B cell (primary cell): ENCODE measurements around the gene OLIG2. TPM values are rescaled to one million over a fixed set of nuclear protein-coding genes. Genes with fewer than 3 reads are reported as not detected.

Experiments
- ATAC-seq: fragments of 200-7000 bp; cut with Tn5 transposase; one replicate; pipeline ENCODE4 v1.10.0; 2021; ENCODE audit warnings: low read depth, mild to moderate bottlenecking, moderate number of reproducible peaks, moderate library complexity
- CTCF ChIA-PET: fragments of 350-600 bp; sonication (Branson Sonifier 250); formaldehyde crosslinking; loops from one replicate; lab custom pipeline; 2021; ENCODE audit warnings: antibody characterized with exemption, inconsistent platforms; lab: Charles Lee
- POLR2A ChIA-PET: fragments of 350-600 bp; sonication (Branson Sonifier 250); formaldehyde crosslinking; loops from one replicate; lab custom pipeline; 2021; ENCODE audit warnings: antibody characterized with exemption; lab: Charles Lee
- DNase-seq: peaks from one replicate; pipeline ENCODE4 v3.0.0; 2013
- H2AFZ ChIP-seq: 2 replicates; pipeline ENCODE4 v1.6.1; 2012; ENCODE audit warnings: mild to moderate bottlenecking, low read depth, low read length; ENCODE audit not compliant: insufficient read depth, poor library complexity, severe bottlenecking
- H3K27ac ChIP-seq, 2 donors: 1 replicate in 1 of 2; 2 replicates in 1 of 2; pipeline ENCODE4 v1.5.1; 2012 to 2013; ENCODE audit warnings: low read length in 2 of 2, mild to moderate bottlenecking in 2 of 2, moderate library complexity in 1 of 2
- H3K27me3 ChIP-seq, 4 experiments: fragments of 200-600 bp in 1 of 4; sonication (generic) in 1 of 4; replicated peaks in 1 of 4; 1 replicate in 2 of 4; 2 replicates in 2 of 4; pipeline versions ENCODE4 v1.6.1 to v1.7.0; 2013 to 2016; ENCODE audit warnings: low read length in 3 of 4, mild to moderate bottlenecking in 2 of 4, mixed read lengths in 1 of 4, moderate library complexity in 1 of 4; ENCODE audit not compliant: insufficient read depth in 4 of 4, control insufficient read depth in 3 of 4; ENCODE audit errors: control extremely low read depth in 1 of 4
- H3K36me3 ChIP-seq, 2 experiments: replicated peaks in 1 of 2; 1 replicate in 1 of 2; 2 replicates in 1 of 2; pipeline versions ENCODE4 v1.6.1 to v1.7.1; 2013; ENCODE audit warnings: low read length in 1 of 2; ENCODE audit not compliant: insufficient read depth in 2 of 2, control insufficient read depth in 1 of 2; ENCODE audit errors: control extremely low read depth in 1 of 2, extremely low read depth in 1 of 2
- H3K4me1 ChIP-seq, 2 donors: fragments of 200-600 bp in 1 of 2; sonication (generic) in 1 of 2; 1 replicate in 1 of 2; 2 replicates in 1 of 2; pipeline versions ENCODE4 v1.5.1 to v1.6.1; 2013 to 2017; ENCODE audit warnings: low read length in 2 of 2; ENCODE audit not compliant: control insufficient read depth in 2 of 2, insufficient read depth in 2 of 2
- H3K4me2 ChIP-seq: replicated peaks from 2 replicates; pipeline ENCODE3; 2012; ENCODE audit warnings: mild to moderate bottlenecking, low read depth, low read length; ENCODE audit not compliant: poor library complexity, severe bottlenecking
- H3K4me3 ChIP-seq, 5 experiments: fragments of 200-600 bp in 1 of 5; sonication (generic) in 1 of 5; 1 replicate in 3 of 5; 2 replicates in 2 of 5; pipeline versions ENCODE4 v1.5.1 to v1.7.0; 2011 to 2016; ENCODE audit warnings: low read length in 4 of 5, mild to moderate bottlenecking in 4 of 5, low read depth in 2 of 5, control low read depth in 1 of 5, moderate library complexity in 1 of 5; ENCODE audit not compliant: insufficient read depth in 1 of 5; ENCODE audit errors: control extremely low read depth in 1 of 5, extremely low read depth in 1 of 5
- H3K79me2 ChIP-seq: fragments of 200-600 bp; sonication (generic); one replicate; pipeline ENCODE4 v1.6.0; 2016; ENCODE audit warnings: low read length; ENCODE audit not compliant: control insufficient read depth, insufficient read depth
- H3K9ac ChIP-seq: fragments of 200-600 bp; sonication (generic); 2 replicates; pipeline ENCODE4 v1.6.1; 2017; ENCODE audit warnings: mild to moderate bottlenecking, low read length, moderate library complexity
- H3K9me3 ChIP-seq, 3 donors: one replicate each; pipeline versions ENCODE4 v1.6.1 to v1.7.1; 2013; ENCODE audit warnings: low read length in 2 of 3; ENCODE audit not compliant: control insufficient read depth in 2 of 3, insufficient read depth in 1 of 3; ENCODE audit errors: control extremely low read depth in 1 of 3
- H4K20me1 ChIP-seq: 2 replicates; pipeline ENCODE4 v1.6.0; 2012; ENCODE audit warnings: mild to moderate bottlenecking, low read length; ENCODE audit not compliant: insufficient read depth, control insufficient read depth, poor library complexity, severe bottlenecking
- H3K27ac Mint-ChIP-seq: one replicate; pipeline ENCODE4 v1.8.0; 2021; ENCODE audit warnings: mixed read lengths
- H3K27me3 Mint-ChIP-seq: one replicate; pipeline ENCODE4 v1.8.0; 2021; ENCODE audit warnings: mixed read lengths
- H3K4me1 Mint-ChIP-seq: one replicate; pipeline ENCODE4 v1.8.0; 2021; ENCODE audit warnings: mixed read lengths
- H3K4me3 Mint-ChIP-seq: one replicate; pipeline ENCODE4 v1.8.0; 2021; ENCODE audit warnings: mixed read lengths
- H3K9me3 Mint-ChIP-seq: one replicate; pipeline ENCODE4 v1.8.0; 2022; ENCODE audit warnings: mixed read lengths; ENCODE audit not compliant: insufficient read depth
- CTCF ChIP-seq: fragments of 200-600 bp; IDR thresholded peaks from one replicate; pipeline ENCODE4 v1.8.0; 2022; ENCODE audit warnings: antibody characterized with exemption, mild to moderate bottlenecking
- EZH2 ChIP-seq: IDR thresholded peaks from 2 replicates; pipeline ENCODE4 v1.6.1; 2012; ENCODE audit warnings: borderline replicate concordance, low read depth, mild to moderate bottlenecking, moderate library complexity, low read length; ENCODE audit not compliant: insufficient read depth, poor library complexity, severe bottlenecking
- WGBS: methylation state at CpG from one replicate; pipeline ENCODE4 v1.1.5; 2013; ENCODE audit warnings: missing lambda C conversion rate; ENCODE audit not compliant: insufficient coverage; 5-methylcytosine and 5-hydroxymethylcytosine counted together
- intact Hi-C: fragments of 100-400 bp; cut with micrococcal nuclease; formaldehyde crosslinking; loops from one replicate; pipeline ENCODE4 v1.10.0; 2022
- polyA plus RNA-seq: library from polyadenylated mRNA; depleted of rRNA; stranded (reverse); fragments of >200 nt; gene quantifications from 2 replicates; pipeline ENCODE4 v1.2.3, GENCODE V29; 2012
- total RNA-seq, 2 donors: library from RNA; stranded (reverse); fragments of 120-200 nt in 1 of 2; gene quantifications; 1 replicate in 1 of 2; 2 replicates in 1 of 2; pipeline versions ENCODE4 v1.2.3 to v1.2.4, GENCODE V29; 2013 to 2022

Gene OLIG2
- total and polyA plus RNA-seq, 2 donors (not counting 1 experiment from before 2014, with no cell fraction given): not detected

GRCh38 chr21:33059380-33059841 lies 33.7 kb downstream of the OLIG2 start:
- H3K4me3 ChIP-seq: no peak overlapping the region
- no peaks in the 10 kb centered on the region for H4K20me1 ChIP-seq
- no peaks in the 10 kb centered on the region for H3K9me3 ChIP-seq
- Mint-ChIP-seq H3K27me3 (peaks cover 50% of the 10 kb centered on the region), H3K27ac (no peak overlapping the region), H3K9me3 (no peaks in the 10 kb centered on the region), H3K4me3 (no peak overlapping the region), H3K4me1 (no peaks in the 10 kb centered on the region)
- no peak overlapping the region for H3K9ac ChIP-seq
- H3K4me2 ChIP-seq: no peak overlapping the region
- DNase-seq: no peak
- CTCF ChIA-PET: no interaction called here
- no peak overlapping the region for H2AFZ ChIP-seq
- 6% methylated on average over 2 of the region's 2 CpGs for WGBS
- H3K27me3 ChIP-seq: peaks cover 0 to 23% (median 1%) of the 10 kb centered on the region in 4 experiments
- intact Hi-C loops: no loop called here
- TF ChIP-seq EZH2 (no peak), CTCF (no peak)
- H3K36me3 ChIP-seq: no peaks in the 10 kb centered on the region
- POLR2A ChIA-PET: no interaction called here
- no peaks in the 10 kb centered on the region for H3K4me1 ChIP-seq
- no peak for ATAC-seq
- H3K79me2 ChIP-seq: no peaks in the 10 kb centered on the region
- no peak overlapping the region for H3K27ac ChIP-seq

GRCh38 chr21:33061233-33061632 lies 35.5 kb downstream of the OLIG2 start:
- H3K27ac Mint-ChIP-seq: no peak overlapping the region
- TF ChIP-seq EZH2 (no peak), CTCF (no peak)
- H3K4me3 ChIP-seq: no peak overlapping the region
- H3K9me3 ChIP-seq: no peaks in the 10 kb centered on the region
- intact Hi-C loops: no loop called here
- no peak overlapping the region for H3K4me2 ChIP-seq
- no peak overlapping the region for H2AFZ ChIP-seq
- no peak overlapping the region for H3K9ac ChIP-seq
- no peaks in the 10 kb centered on the region for H3K9me3 Mint-ChIP-seq
- no peaks in the 10 kb centered on the region for H3K36me3 ChIP-seq
- no peak for DNase-seq
- H3K79me2 ChIP-seq: no peaks in the 10 kb centered on the region
- no peak for ATAC-seq
- ChIA-PET CTCF (no interaction called here), POLR2A (no interaction called here)
- H3K27me3 ChIP-seq: peaks cover 0 to 18% (median 3%) of the 10 kb centered on the region in 4 experiments
- WGBS: no CpG with 5 or more reads among the region's 4 CpGs
- H3K4me1 Mint-ChIP-seq: no peaks in the 10 kb centered on the region
- no peaks in the 10 kb centered on the region for H4K20me1 ChIP-seq
- H3K4me3 Mint-ChIP-seq: no peak overlapping the region
- H3K27ac ChIP-seq: no peak overlapping the region
- peaks cover 59% of the 10 kb centered on the region for H3K27me3 Mint-ChIP-seq
- H3K4me1 ChIP-seq: no peaks in the 10 kb centered on the region
